ENCODE data around the gene MON2.
"Not testable (repeated sequence)": the region's sequence is repeated elsewhere in the genome, so short reads cannot be mapped to it uniquely, and the experiment has no call there.

MON2 gene

GRCh38 chr12:62466594-62467491 is at the start of gene MON2:
MON2 (plus strand) TSS chr12:62466826; CDS start chr12:62467208, 382 bp downstream.
- in situ Hi-C loops (cut with HindIII; ENCODE audit: low pct_ligation_motif_present, low pct_unique_long_range_greater_than_20kb, low sequenced_read_pairs): no loop called here
- DNase-seq: peak; percentile 95

GRCh38 chr12:62426089-62426488 is 40.5 kb upstream of the MON2 start:
- in situ Hi-C loops (cut with HindIII; ENCODE audit: low pct_ligation_motif_present, low pct_unique_long_range_greater_than_20kb, low sequenced_read_pairs): loop anchor here (25.0 kb wide), 1 partner anchor 361 kb away; no protein-coding TSS in a partner anchor
- no peak for DNase-seq

- no peak for DNase-seq
- in situ Hi-C loops (cut with HindIII; ENCODE audit: low pct_ligation_motif_present, low pct_unique_long_range_greater_than_20kb, low sequenced_read_pairs): loop anchor here (25.0 kb wide), 1 partner anchor 358 kb away; no protein-coding TSS in a partner anchor
Observed at GRCh38 chr12:62429457-62429856, 37.2 kb upstream of the MON2 start.

- in situ Hi-C loops (cut with HindIII; ENCODE audit: low pct_ligation_motif_present, low pct_unique_long_range_greater_than_20kb, low sequenced_read_pairs): loop anchor here (25.0 kb wide), 1 partner anchor 353 kb away; no protein-coding TSS in a partner anchor
- DNase-seq: peak; percentile 12
Observed at GRCh38 chr12:62434494-62435302, 31.9 kb upstream of the MON2 start.

GRCh38 chr12:62435303-62436163 is 31.1 kb upstream of the MON2 start:
- peak; percentile 83 for DNase-seq
- in situ Hi-C loops (cut with HindIII; ENCODE audit: low pct_ligation_motif_present, low pct_unique_long_range_greater_than_20kb, low sequenced_read_pairs): loop anchor here (25.0 kb wide), 1 partner anchor 352 kb away; no protein-coding TSS in a partner anchor

GRCh38 chr12:62436164-62436503 is 30.5 kb upstream of the MON2 start:
- no peak for DNase-seq
- in situ Hi-C loops (cut with HindIII; ENCODE audit: low pct_ligation_motif_present, low pct_unique_long_range_greater_than_20kb, low sequenced_read_pairs): loop anchor here (25.0 kb wide), 1 partner anchor 351 kb away; no protein-coding TSS in a partner anchor

GRCh38 chr12:62438098-62438692 is 28.4 kb upstream of the MON2 start:
- DNase-seq: peak; percentile 73
- in situ Hi-C loops (cut with HindIII; ENCODE audit: low pct_ligation_motif_present, low pct_unique_long_range_greater_than_20kb, low sequenced_read_pairs): loop anchor here (25.0 kb wide), 1 partner anchor 349 kb away; no protein-coding TSS in a partner anchor

GRCh38 chr12:62446754-62447452 is 19.7 kb upstream of the MON2 start:
- in situ Hi-C loops (cut with HindIII; ENCODE audit: low pct_ligation_motif_present, low pct_unique_long_range_greater_than_20kb, low sequenced_read_pairs): loop anchor here (25.0 kb wide), 1 partner anchor 340 kb away; no protein-coding TSS in a partner anchor
- no peak for DNase-seq

- no peak for DNase-seq
- in situ Hi-C loops (cut with HindIII; ENCODE audit: low pct_ligation_motif_present, low pct_unique_long_range_greater_than_20kb, low sequenced_read_pairs): loop anchor here (25.0 kb wide), 1 partner anchor 339 kb away; no protein-coding TSS in a partner anchor
Observed at GRCh38 chr12:62448436-62448835, 18.2 kb upstream of the MON2 start.

GRCh38 chr12:62455429-62455828 is 11.2 kb upstream of the MON2 start:
- in situ Hi-C loops (cut with HindIII; ENCODE audit: low pct_ligation_motif_present, low pct_unique_long_range_greater_than_20kb, low sequenced_read_pairs): not testable (repeated sequence)

GRCh38 chr12:62458626-62459025 is 8.0 kb upstream of the MON2 start:
- DNase-seq: no peak
- in situ Hi-C loops (cut with HindIII; ENCODE audit: low pct_ligation_motif_present, low pct_unique_long_range_greater_than_20kb, low sequenced_read_pairs): no loop called here

More at GRCh38 chr12:62455429-62455828, 11.2 kb upstream of the MON2 start:
- DNase-seq: not testable (repeated sequence)

- in situ Hi-C loops (cut with HindIII; ENCODE audit: low pct_ligation_motif_present, low pct_unique_long_range_greater_than_20kb, low sequenced_read_pairs): no loop called here
- no peak for DNase-seq
Observed at GRCh38 chr12:62459976-62460375, 6.7 kb upstream of the MON2 start.

- DNase-seq; in situ Hi-C loops (cut with HindIII; ENCODE audit: low pct_ligation_motif_present, low pct_unique_long_range_greater_than_20kb, low sequenced_read_pairs): not testable (repeated sequence)
Observed at GRCh38 chr12:62461171-62461837, 5.3 kb upstream of the MON2 start.

- DNase-seq; in situ Hi-C loops (cut with HindIII; ENCODE audit: low pct_ligation_motif_present, low pct_unique_long_range_greater_than_20kb, low sequenced_read_pairs): not testable (repeated sequence)
Observed at GRCh38 chr12:62463252-62463651, 3.4 kb upstream of the MON2 start.

- in situ Hi-C loops (cut with HindIII; ENCODE audit: low pct_ligation_motif_present, low pct_unique_long_range_greater_than_20kb, low sequenced_read_pairs): no loop called here
Observed at GRCh38 chr12:62466018-62466593, 520 bp upstream of the MON2 start.

GRCh38 chr12:62468397-62468796 is 1.8 kb downstream of the MON2 start:
- in situ Hi-C loops (cut with HindIII; ENCODE audit: low pct_ligation_motif_present, low pct_unique_long_range_greater_than_20kb, low sequenced_read_pairs): no loop called here
- DNase-seq: no peak

More at GRCh38 chr12:62466018-62466593, 520 bp upstream of the MON2 start:
- peak; percentile 65 for DNase-seq

All from ACHN (cell line).